DND-41 (cell line): ENCODE results near the gene HDHD3.

ENCODE experiments used
- ATAC-seq: fragments of 200-7000 bp; cut with Tn5 transposase; 3 replicates; pipeline ENCODE4 v1.9.1; 2021; ENCODE audit warnings: low read depth; ENCODE audit not compliant: insufficient read depth
- DNase-seq: peaks from one replicate; pipeline ENCODE4 v3.0.0-alpha.2; 2020
- H2AFZ ChIP-seq: 2 replicates; pipeline ENCODE4 v1.6.0; 2012; ENCODE audit warnings: low read depth, low read length
- H3K27ac ChIP-seq: 2 replicates; pipeline ENCODE4 v1.5.1; 2012; ENCODE audit warnings: low read length, inconsistent platforms
- H3K27me3 ChIP-seq: fragments of 200-600 bp; sonication (generic); 2 replicates; pipeline ENCODE4 v1.6.0; 2012; ENCODE audit warnings: low read length, mild to moderate bottlenecking, inconsistent platforms; ENCODE audit not compliant: insufficient read depth, poor library complexity
- H3K36me3 ChIP-seq: 2 replicates; pipeline ENCODE4 v1.5.1; 2012; ENCODE audit warnings: low read length, inconsistent platforms; ENCODE audit not compliant: insufficient read depth
- H3K4me1 ChIP-seq: 2 replicates; pipeline ENCODE4 v1.5.1; 2012; ENCODE audit warnings: mild to moderate bottlenecking, low read length; ENCODE audit not compliant: insufficient read depth
- H3K4me2 ChIP-seq: 2 replicates; pipeline ENCODE4 v1.6.0; 2012; ENCODE audit warnings: mild to moderate bottlenecking, moderate library complexity, low read length, inconsistent platforms; ENCODE audit not compliant: insufficient read depth
- H3K4me3 ChIP-seq, 2 experiments: fragments of 200-600 bp in 1 of 2; shearing (Covaris generic) in 1 of 2; 2 replicates each; pipeline ENCODE4 v1.5.1; 2012 to 2016; ENCODE audit warnings: inconsistent platforms in 2 of 2, low read length in 2 of 2, mild to moderate bottlenecking in 2 of 2, low read depth in 1 of 2, moderate library complexity in 1 of 2
- H3K79me2 ChIP-seq: 2 replicates; pipeline ENCODE4 v1.6.0; 2012; ENCODE audit warnings: low read length, inconsistent platforms; ENCODE audit not compliant: insufficient read depth
- H3K9ac ChIP-seq: 2 replicates; pipeline ENCODE4 v1.6.0; 2012; ENCODE audit warnings: low read depth, mild to moderate bottlenecking, inconsistent platforms, low read length, moderate library complexity
- H3K9me3 ChIP-seq: 2 replicates; pipeline ENCODE4 v1.5.1; 2012; ENCODE audit warnings: low read length, moderate library complexity, mild to moderate bottlenecking, inconsistent platforms; ENCODE audit not compliant: insufficient read depth, severe bottlenecking
- H4K20me1 ChIP-seq: 2 replicates; pipeline ENCODE4 v1.6.0; 2012; ENCODE audit warnings: low read length; ENCODE audit not compliant: insufficient read depth
- EZH2 ChIP-seq: IDR thresholded peaks from 3 replicates; pipeline ENCODE4 v1.6.1; 2012; ENCODE audit warnings: borderline replicate concordance, low read depth, mild to moderate bottlenecking, moderate library complexity, low read length, inconsistent platforms; ENCODE audit not compliant: severe bottlenecking
- TF ChIP-seq, protein P1 (sequence below): IDR thresholded peaks from 2 replicates; pipeline ENCODE4 v1.5.1; 2012; ENCODE audit warnings: borderline replicate concordance, low read length, moderate library complexity, mild to moderate bottlenecking; ENCODE audit not compliant: poor library complexity, severe bottlenecking; ENCODE audit errors: extremely low read depth

Gene HDHD3

DNA sequence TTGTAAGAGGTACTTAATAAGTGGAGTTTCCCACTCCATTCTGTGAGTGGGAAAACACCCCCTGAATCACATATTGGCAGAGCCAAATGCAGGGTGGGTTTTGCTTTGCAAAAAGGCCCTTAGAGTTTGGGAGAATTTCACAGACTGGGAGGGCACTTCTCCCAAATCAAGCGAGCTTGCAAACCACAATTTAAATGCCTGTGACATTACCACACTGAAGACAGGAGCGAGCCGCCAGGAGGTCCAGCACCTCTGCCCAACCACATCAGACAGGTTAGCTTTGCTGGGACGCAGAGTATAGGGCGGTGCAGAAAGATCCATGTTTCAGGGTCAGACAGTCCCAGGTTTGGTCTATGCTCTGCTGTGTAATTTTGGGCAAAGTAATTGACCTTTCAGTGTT lies 22.0 kb upstream of the HDHD3 start:
- DNase-seq (no peak), ATAC-seq (no peak)
- no peaks in the 10 kb centered on the region for H3K27me3 ChIP-seq
- no peak overlapping the region for H3K9ac ChIP-seq
- no peak overlapping the region for H3K4me3 ChIP-seq
- H3K79me2 ChIP-seq = peaks cover 15% of the 10 kb centered on the region
- peaks cover 4% of the 10 kb centered on the region for H3K36me3 ChIP-seq
- no peak overlapping the region for H2AFZ ChIP-seq
- H3K27ac ChIP-seq = no peak overlapping the region
- TF ChIP-seq, protein P1, sequence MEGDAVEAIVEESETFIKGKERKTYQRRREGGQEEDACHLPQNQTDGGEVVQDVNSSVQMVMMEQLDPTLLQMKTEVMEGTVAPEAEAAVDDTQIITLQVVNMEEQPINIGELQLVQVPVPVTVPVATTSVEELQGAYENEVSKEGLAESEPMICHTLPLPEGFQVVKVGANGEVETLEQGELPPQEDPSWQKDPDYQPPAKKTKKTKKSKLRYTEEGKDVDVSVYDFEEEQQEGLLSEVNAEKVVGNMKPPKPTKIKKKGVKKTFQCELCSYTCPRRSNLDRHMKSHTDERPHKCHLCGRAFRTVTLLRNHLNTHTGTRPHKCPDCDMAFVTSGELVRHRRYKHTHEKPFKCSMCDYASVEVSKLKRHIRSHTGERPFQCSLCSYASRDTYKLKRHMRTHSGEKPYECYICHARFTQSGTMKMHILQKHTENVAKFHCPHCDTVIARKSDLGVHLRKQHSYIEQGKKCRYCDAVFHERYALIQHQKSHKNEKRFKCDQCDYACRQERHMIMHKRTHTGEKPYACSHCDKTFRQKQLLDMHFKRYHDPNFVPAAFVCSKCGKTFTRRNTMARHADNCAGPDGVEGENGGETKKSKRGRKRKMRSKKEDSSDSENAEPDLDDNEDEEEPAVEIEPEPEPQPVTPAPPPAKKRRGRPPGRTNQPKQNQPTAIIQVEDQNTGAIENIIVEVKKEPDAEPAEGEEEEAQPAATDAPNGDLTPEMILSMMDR = no peak
- TF ChIP-seq EZH2 = no peak
- no peaks in the 10 kb centered on the region for H4K20me1 ChIP-seq
- H3K4me1 ChIP-seq = peaks cover 19% of the 10 kb centered on the region
- H3K4me2 ChIP-seq = peak overlapping the region; percentile 23; the same call in 1 of the 2 replicates
- no peaks in the 10 kb centered on the region for H3K9me3 ChIP-seq

DNA sequence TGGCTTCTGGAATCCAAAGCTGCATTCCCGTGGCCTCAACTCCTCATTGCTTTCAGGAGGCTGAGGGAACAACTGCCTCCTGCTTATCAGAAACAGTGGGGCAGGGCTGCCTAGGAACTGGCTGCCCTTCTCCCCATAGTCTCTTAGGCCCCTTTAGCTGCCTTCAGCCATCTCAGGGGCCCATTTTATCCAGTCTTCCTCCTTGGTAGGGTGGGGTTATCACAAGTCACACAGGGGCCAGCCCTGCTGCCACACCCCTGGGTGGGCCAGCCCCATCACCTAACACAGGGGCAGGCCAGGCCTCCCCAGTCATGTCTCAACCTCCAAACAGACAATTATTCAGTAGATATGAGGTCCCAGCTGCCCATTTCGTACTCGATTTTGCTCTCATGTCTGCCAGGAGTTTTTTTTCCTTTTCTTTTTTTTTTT lies 20.4 kb upstream of the HDHD3 start:
- TF ChIP-seq, protein P1 = no peak
- no peak for TF ChIP-seq EZH2
- no peak for ATAC-seq
- no peaks in the 10 kb centered on the region for H4K20me1 ChIP-seq
- no peak for DNase-seq
- H3K36me3 ChIP-seq = peaks cover 15% of the 10 kb centered on the region
- peaks cover 19% of the 10 kb centered on the region for H3K4me1 ChIP-seq
- H3K4me3 ChIP-seq = no peak overlapping the region
- no peaks in the 10 kb centered on the region for H3K27me3 ChIP-seq
- no peak overlapping the region for H3K27ac ChIP-seq
- no peak overlapping the region for H2AFZ ChIP-seq
- no peak overlapping the region for H3K4me2 ChIP-seq
- H3K79me2 ChIP-seq = peaks cover 15% of the 10 kb centered on the region
- H3K9me3 ChIP-seq = no peaks in the 10 kb centered on the region
- H3K9ac ChIP-seq = no peak overlapping the region

DNA sequence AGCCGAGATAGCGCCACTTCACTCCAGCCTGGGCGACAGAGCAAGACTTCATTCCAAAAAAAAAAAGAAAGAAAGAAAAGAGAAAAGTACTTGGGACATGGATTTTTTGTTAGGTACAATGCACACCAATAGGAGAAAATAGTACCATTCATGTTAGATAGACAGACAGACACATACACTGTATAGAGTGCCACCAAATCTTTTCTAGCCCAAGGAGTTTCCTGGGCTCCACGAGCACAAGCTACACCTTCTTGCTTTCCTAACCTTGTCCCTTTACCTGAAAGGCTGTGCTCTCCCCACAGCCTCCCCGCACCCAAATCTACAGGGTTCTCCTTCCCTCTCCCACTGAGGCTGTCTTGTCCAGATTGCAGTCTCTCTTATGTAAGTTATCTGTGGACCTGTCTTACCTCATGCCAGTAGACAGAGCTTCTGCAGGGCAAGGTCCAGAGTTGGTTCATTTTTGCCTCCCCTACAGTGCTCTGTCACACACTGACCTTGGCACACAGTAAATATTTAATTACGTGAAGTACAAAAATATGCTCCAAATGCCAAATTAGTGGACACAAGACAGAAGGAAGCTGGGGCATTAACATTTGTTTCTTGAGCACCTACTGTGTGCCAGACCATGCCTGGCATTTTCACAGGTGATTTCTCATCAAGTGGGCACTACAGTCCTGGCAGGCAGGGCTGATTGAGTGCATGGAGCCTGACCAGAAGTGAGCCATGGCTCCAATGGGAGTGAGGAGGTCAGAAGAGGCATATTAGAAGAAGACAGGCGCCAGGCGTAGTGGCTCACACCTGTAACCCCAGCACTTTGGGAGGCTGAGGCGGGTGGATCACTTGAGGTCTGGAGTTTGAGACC lies 18.4 kb upstream of the HDHD3 start:
- Histone ChIP-seq H3K9ac (no peak overlapping the region), H3K9me3 (no peaks in the 10 kb centered on the region), H3K79me2 (peaks cover 11% of the 10 kb centered on the region), H3K4me1 (peaks cover 8% of the 10 kb centered on the region), H3K27ac (no peak overlapping the region), H3K4me2 (no peak overlapping the region), H3K4me3 (no peak overlapping the region), H2AFZ (no peak overlapping the region), H3K36me3 (peaks cover 34% of the 10 kb centered on the region), H4K20me1 (no peaks in the 10 kb centered on the region), H3K27me3 (no peaks in the 10 kb centered on the region)
- ATAC-seq = no peak
- no peak for DNase-seq
- TF ChIP-seq, protein P1 = no peak
- no peak for TF ChIP-seq EZH2
